ENCODE results near the gene VAV2. TPM values are rescaled to one million over a fixed set of nuclear protein-coding genes. Genes with fewer than 3 reads are reported as not detected.

The VAV2 gene
- total RNA-seq, 2 experiments from 2014 or later: 4.2 TPM

DNA sequence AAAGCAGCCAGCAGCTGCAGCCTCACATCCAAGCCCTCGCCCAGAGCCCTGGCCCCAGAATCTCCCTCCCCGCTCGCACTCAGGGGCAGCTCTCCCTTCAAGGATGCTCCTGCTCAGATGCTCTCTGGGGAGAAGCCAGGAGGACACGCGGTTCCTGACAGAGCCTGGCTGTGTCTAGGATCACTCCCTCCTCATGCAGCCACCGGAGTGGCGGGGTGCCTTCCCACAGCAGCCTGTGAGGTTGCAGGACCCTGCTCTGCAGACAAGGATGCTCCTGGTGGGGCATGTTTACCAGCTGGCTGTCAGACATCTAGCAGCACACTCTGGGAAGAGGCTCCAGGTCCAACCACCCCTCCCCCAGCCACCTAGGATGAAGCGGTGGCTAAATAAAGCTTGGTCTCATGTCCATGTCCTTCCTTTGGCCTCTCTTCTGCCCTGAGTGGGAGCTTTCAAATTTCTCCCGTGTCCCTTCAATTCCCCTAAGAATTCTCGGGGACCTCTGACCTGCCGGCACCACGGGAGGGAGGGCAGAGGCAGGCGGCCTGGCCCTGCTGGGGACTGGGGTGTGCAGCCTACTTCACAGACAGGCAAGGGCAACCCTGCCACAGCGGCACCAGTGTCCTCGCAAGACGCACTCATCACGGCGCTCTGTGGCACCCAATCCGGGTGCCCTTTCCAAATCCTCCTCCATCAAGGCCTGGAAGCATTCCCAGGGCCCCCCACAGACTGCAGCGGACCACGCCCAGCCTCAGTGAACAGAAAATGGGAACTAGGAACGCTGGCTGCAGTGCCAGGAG lies 165.6 kb downstream of the VAV2 start:
- Mint-ChIP-seq H3K27ac (no peak overlapping the region), H3K36me3 (no peaks in the 10 kb centered on the region), H3K4me3 (no peak overlapping the region), H3K9me3 (no peaks in the 10 kb centered on the region), H3K4me1 (no peaks in the 10 kb centered on the region), H3K27me3 (no peaks in the 10 kb centered on the region)
- no peak for DNase-seq

DNA sequence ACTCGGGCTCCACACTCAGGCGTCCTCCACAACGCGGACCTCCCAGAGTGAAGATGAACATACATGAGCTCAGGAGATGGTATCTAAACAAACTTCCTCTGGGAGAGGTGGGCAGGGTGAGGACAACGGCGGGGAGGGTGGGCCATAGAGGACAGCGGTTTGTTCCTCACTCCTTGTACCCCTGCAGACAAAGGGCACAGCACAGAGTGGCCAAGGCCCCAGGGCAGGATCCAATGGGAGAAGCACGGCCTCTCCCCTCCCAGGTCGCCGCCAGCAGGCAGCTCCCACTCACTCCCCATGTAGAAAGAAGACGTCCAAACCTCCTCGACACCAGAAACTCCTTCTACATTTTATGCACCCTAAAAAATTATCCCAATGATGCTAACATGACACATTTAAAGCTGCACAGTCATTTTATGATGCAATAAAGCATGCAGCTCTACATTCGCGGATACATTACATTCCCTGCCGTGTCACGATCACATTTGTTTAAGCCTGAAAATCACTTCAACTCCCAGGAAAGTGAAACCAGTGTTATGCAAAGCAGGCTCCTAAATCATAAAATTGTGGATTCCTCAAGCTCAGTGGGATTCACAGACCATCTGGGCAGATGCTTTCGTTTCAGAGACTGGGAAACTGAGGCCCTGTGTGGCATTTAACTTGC lies 166.4 kb downstream of the VAV2 start:
- no peak overlapping the region for H3K27ac Mint-ChIP-seq
- H3K27me3 Mint-ChIP-seq: no peaks in the 10 kb centered on the region
- DNase-seq: no peak
- H3K36me3 Mint-ChIP-seq: no peaks in the 10 kb centered on the region
- no peaks in the 10 kb centered on the region for H3K4me1 Mint-ChIP-seq
- H3K4me3 Mint-ChIP-seq: no peak overlapping the region
- H3K9me3 Mint-ChIP-seq: no peaks in the 10 kb centered on the region

DNA sequence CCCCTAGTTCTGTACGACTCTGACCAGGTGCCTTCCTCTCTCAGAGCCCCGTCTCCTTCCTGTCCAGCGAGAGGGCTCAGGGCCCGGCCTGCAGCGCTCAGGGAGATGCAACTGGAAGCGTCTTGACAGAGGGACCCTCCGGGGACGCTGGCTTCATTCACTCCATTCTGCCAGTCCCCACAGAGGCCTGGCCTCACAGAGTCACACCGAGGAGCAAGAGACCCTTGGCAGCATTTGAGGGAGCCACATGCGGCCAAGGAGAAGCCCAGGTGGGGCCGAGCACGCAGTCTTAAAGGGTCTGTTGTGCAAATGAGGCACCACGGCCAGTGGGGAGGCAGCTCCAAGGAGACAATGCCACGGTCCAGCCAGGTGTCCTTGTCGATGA lies 167.3 kb downstream of the VAV2 start:
- no peak overlapping the region for H3K27ac Mint-ChIP-seq
- no peaks in the 10 kb centered on the region for H3K4me1 Mint-ChIP-seq
- no peaks in the 10 kb centered on the region for H3K9me3 Mint-ChIP-seq
- no peaks in the 10 kb centered on the region for H3K27me3 Mint-ChIP-seq
- H3K36me3 Mint-ChIP-seq: no peaks in the 10 kb centered on the region
- H3K4me3 Mint-ChIP-seq: no peak overlapping the region
- no peak for DNase-seq

DNA sequence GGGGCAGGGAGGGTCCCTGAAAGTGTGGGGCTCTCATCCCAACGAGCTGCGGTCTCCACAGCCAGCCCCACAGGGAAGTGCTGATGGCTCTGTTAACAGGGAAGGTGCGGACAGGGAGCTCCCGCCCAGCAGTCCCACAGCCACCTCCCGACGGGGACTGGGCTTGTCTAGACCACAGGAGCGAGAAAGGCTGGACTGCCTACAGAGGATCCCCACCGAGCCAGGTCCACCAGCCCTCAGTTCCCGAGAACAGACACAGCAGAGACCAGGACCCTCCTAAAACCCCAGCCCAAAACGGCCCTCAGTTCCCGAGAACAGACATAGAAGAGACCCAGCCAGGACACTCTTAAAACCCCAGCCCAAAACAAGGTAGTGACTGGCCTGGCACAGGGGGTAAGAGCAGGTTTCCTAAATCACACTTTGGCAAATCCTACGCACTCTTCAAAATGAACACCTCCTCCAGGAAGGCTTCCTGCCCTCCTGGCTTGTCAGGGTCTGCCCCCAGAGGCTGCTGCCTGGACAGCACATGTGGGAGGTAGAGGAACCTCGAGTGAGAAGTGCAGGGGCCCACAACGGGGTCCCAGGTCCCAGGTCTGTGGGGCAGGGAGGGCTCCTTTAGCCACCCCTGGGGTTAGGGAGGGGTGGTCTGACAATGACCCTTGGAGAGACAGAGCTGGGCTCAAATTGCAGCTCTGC lies 167.9 kb downstream of the VAV2 start:
- Mint-ChIP-seq H3K9me3 (no peaks in the 10 kb centered on the region), H3K36me3 (no peaks in the 10 kb centered on the region), H3K4me3 (no peak overlapping the region), H3K27me3 (no peaks in the 10 kb centered on the region), H3K27ac (no peak overlapping the region), H3K4me1 (no peaks in the 10 kb centered on the region)
- no peak for DNase-seq

DNA sequence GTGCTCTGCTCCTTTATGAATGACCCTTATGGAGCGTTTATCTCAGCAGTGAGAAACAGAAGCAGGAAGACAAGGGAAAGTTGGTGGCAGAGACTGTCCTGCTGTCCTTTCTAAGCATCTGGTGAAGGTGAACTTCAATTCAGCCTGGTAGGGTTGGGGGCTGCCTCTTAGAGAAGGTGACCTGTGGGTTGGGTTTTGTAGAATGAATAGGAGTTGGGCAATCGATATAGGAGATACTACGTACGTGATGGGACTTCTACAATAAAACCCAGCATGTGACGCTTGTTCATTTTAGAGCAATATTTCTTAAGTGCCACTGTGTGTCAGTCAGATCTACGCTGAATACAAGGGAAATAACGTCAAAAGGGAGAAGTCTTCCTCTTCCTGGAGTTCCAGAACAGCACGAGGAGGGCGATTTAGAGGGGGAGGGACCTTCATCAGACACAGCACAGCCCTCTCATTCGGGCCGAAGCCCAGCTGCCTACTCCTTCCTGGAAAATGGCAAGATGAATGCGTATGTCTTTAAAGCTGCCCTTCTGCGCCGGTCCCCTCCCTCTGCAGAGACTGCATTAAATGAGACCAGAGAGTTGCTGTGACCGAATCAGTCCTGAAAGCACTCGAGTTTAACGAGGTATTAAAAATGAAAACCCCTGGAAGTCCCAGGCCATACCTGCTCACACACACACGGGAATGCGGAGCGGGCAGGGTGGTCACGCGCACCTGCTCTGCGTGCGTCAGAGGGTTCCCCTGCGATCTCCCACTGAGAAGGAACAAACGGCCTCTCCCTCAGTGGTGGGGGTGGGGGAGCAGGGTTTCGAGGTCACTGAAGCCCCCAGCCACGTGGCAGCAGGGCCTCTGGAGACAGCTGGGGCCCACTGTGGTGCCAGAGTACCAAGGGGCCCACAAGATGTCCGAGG lies 168.7 kb downstream of the VAV2 start:
- Mint-ChIP-seq H3K4me3 (no peak overlapping the region), H3K36me3 (no peaks in the 10 kb centered on the region), H3K4me1 (no peaks in the 10 kb centered on the region), H3K27ac (no peak overlapping the region), H3K9me3 (no peaks in the 10 kb centered on the region), H3K27me3 (no peaks in the 10 kb centered on the region)
- DNase-seq: no peak

DNA sequence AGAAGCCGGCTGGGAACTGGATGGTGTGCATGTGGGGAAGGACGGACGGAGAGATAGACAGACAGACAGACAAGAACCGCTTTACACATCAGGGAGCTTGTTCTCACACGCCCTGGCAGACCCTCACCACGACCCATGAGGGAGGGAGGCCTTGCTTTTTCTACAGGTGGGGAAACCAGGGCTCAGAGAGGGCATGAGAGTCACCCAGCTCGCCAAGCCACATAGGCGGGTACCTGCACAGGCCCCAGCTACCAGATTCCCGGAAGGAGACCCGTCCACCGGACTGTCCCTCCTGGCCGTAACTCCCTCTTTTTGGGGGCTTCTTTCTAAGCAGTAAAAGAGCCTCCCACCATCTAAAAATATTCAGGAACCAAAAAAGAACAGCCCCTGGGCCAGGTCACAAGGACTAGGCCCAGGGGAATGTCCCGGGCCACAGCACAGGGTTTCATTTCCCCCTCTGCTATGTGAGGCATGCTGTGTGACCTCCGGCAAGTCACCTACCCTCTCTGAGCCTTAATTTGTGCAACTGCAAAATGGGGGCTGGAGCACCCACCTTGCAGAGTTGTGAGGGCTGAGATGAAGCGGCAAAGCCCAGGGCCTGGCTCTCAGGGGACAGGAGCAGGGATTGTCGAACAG lies 169.6 kb downstream of the VAV2 start:
- Mint-ChIP-seq H3K36me3 (no peaks in the 10 kb centered on the region), H3K4me1 (no peaks in the 10 kb centered on the region), H3K27me3 (no peaks in the 10 kb centered on the region), H3K4me3 (no peak overlapping the region), H3K27ac (peak overlapping the region; percentile 39), H3K9me3 (no peaks in the 10 kb centered on the region)
- DNase-seq: no peak

DNA sequence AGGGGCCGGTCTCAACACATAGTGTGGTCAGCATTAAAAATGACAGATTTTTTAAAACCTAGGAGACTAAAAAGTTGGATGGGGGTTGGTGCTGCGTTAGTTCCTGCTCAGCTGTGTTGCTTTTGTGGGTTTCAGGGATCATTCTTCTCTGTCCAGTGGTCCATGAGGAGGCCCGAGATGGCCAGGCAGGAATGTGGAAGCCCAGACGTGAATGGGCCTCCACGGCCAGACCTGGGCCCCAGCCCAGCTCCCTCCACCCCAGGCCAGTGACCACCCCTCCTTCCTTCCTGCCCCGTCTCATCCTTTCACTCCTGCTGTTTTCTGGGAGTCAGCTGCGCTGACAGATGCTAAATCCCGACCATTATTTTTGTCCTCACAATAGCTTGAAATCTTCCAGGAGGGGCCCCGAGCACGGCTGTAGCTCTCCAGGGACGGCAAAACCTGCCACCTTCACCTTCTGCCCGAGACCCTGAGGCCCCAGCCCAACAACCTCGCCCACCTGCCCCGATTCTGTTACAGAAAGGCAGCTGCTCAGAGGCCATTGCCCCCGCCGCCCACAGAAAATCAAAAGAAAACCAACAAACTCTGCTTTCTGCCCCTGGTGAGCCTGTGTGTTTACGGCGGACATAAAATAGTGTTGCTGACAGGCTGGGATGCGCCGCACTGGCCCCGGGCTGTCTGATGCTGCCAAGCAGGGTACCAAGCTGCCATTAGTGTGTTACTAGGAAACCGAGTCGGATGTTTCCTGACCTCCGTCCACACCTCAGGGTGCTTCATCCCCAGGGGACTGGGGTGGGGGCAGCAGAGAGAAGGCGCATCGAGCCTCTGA lies 170.3 kb downstream of the VAV2 start:
- H3K9me3 Mint-ChIP-seq: no peaks in the 10 kb centered on the region
- no peak overlapping the region for H3K4me3 Mint-ChIP-seq

DNA sequence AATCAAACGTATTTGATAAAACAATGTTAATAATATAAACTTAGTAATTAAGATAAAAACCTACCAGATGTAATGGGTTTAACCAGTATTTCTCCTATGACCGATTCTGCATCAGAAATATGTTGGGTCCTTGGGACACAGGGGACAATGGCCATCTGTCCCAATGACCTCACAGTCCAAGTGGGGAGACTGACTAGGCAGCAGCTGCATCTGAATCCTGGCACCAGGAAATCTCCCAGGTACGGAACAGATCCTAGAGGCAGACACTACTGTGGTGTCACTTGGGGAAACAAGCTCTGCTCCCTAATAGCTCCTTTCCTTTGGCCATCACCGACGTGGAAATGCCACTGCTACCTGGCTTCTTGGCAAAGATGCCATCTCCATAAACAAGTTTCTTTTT lies 172.2 kb downstream of the VAV2 start:
- Mint-ChIP-seq H3K36me3 (no peaks in the 10 kb centered on the region), H3K4me1 (no peaks in the 10 kb centered on the region), H3K27ac (no peak overlapping the region), H3K27me3 (no peaks in the 10 kb centered on the region), H3K4me3 (no peak overlapping the region), H3K9me3 (no peaks in the 10 kb centered on the region)
- no peak for DNase-seq

More for the DNA sequence above, 170.3 kb downstream of the VAV2 start:
- Mint-ChIP-seq H3K4me1 (no peaks in the 10 kb centered on the region), H3K36me3 (no peaks in the 10 kb centered on the region), H3K27ac (peak overlapping the region; percentile 39), H3K27me3 (no peaks in the 10 kb centered on the region)
- no peak for DNase-seq

DNA sequence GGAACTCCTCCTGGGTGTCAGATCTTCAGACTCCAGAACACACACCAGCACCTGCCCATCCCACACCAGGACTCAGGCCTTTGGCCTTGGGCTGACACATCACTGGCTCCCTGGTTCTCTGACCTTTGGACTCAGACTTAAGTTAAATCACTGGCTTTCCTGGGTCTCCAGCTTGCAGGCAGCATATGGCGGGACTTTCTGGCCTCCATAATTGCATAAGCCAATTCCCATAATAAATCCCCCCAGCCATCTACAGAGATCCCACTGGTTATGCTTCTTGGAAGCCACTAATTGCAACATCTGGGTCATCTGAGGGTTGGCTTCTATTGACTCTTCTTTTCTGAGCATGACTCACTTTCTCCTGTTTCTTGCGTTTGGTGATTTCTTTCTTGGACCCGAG lies 173.7 kb downstream of the VAV2 start:
- no peaks in the 10 kb centered on the region for H3K36me3 Mint-ChIP-seq
- no peaks in the 10 kb centered on the region for H3K9me3 Mint-ChIP-seq
- no peak for DNase-seq
- no peak overlapping the region for H3K4me3 Mint-ChIP-seq
- no peak overlapping the region for H3K27ac Mint-ChIP-seq
- no peaks in the 10 kb centered on the region for H3K27me3 Mint-ChIP-seq
- H3K4me1 Mint-ChIP-seq: no peaks in the 10 kb centered on the region

DNA sequence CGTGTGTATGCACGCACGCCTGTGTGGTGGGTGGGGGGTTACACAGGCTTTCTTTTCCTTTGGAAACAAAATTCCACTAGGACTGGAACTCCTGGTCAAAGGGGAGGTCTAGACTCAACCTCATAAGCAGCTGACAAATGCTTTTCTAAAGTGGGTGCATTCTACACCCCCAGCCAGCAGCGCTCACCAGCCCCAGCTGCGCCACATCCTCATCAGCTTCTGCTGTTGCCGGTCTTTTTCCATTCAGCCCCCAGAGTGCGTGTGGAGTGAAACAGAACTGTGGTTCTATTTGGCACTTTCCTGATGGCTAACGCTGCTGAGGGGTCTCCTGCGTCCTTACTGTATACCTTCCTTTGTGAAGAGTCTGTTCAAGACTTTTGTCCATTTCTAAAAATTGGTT lies 176.3 kb downstream of the VAV2 start:
- no peak overlapping the region for H3K27ac Mint-ChIP-seq
- no peak for DNase-seq
- no peaks in the 10 kb centered on the region for H3K36me3 Mint-ChIP-seq
- H3K9me3 Mint-ChIP-seq: no peaks in the 10 kb centered on the region
- H3K4me1 Mint-ChIP-seq: no peaks in the 10 kb centered on the region
- no peaks in the 10 kb centered on the region for H3K27me3 Mint-ChIP-seq
- no peak overlapping the region for H3K4me3 Mint-ChIP-seq

DNA sequence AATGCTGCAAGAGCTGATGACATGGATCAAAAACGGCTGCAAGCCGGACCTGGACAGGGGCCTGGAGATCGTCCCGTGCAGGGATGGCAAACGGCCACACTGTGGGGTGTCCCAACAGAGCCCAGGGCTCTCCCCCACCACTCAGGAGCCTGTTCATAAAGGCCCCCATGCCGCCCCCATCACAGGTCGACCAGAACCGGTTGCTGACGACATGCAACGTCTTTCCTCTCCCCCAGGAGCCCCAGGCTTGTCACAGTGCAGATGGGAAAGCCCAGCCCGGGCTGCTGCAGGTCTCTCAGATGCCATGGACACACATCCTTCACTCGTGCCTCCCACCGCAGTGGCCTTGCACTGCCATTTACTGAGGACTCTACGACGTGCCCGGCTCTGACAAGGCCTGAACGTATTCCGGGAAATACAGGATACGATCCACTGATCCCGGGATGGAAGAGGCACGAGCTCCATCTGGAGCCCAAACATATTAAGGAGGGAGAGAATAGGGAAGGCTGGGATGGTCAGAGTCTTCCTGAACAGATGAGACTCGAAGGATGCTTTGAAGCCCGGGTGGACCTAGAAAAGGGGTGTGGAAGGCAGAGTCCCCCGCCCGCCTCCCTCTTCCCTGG lies 177.4 kb downstream of the VAV2 start:
- no peaks in the 10 kb centered on the region for H3K27me3 Mint-ChIP-seq
- no peaks in the 10 kb centered on the region for H3K9me3 Mint-ChIP-seq
- H3K27ac Mint-ChIP-seq: no peak overlapping the region
- no peaks in the 10 kb centered on the region for H3K36me3 Mint-ChIP-seq
- no peak for DNase-seq
- H3K4me1 Mint-ChIP-seq: no peaks in the 10 kb centered on the region
- no peak overlapping the region for H3K4me3 Mint-ChIP-seq

DNA sequence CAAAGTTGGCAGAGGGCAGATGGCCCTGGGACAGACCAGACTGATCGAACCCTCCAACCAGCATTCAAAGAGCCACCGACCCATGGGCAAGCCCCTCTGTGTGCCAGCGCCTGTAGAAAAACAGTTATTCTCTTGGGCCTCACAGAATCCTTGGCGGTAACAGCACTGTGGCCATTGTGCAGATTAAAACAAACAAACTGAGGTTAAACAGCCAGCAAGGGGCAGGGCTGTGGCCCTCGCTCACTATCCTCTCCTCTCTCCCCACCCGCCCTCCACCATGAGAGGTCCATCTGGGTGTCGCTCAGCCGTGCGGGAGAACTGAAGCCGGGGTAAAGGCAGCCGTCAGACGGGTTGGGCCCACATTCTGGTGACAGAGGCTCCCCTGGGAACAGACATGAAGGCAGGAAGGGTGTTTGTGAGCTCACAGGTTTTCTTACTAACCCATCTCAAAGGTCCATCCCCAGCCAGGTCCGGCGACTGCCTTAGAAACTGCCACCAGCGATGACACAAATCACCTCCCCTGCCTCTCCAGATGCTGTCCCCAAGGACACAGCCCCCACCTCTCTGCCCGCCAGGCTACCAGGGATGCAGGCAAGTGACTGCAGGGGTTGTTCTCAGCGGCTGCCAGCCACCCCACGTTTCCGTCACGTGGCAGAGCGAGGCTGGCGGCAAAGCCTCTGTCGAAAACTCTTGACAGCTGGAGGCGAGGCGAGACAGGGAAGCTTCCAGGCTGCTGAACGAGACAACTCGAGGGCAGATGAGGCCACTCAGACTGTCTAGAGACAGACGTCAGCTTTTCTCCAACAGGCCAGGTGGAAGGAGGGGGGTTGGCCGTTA lies 178.2 kb downstream of the VAV2 start:
- Mint-ChIP-seq H3K9me3 (no peaks in the 10 kb centered on the region), H3K27ac (no peak overlapping the region), H3K36me3 (no peaks in the 10 kb centered on the region), H3K4me1 (no peaks in the 10 kb centered on the region), H3K27me3 (no peaks in the 10 kb centered on the region), H3K4me3 (no peak overlapping the region)
- DNase-seq: no peak

Data from activated naive CD8-positive, alpha-beta T cell treated with anti-CD3 and anti-CD28 coated beads for 36 hours (primary cell).